Measurements from ENCODE around the gene PCDHGB6.
"Not testable (repeated sequence)": the region's sequence is repeated elsewhere in the genome, so short reads cannot be mapped to it uniquely, and the experiment has no call there.

PCDHGB6 gene

DNA sequence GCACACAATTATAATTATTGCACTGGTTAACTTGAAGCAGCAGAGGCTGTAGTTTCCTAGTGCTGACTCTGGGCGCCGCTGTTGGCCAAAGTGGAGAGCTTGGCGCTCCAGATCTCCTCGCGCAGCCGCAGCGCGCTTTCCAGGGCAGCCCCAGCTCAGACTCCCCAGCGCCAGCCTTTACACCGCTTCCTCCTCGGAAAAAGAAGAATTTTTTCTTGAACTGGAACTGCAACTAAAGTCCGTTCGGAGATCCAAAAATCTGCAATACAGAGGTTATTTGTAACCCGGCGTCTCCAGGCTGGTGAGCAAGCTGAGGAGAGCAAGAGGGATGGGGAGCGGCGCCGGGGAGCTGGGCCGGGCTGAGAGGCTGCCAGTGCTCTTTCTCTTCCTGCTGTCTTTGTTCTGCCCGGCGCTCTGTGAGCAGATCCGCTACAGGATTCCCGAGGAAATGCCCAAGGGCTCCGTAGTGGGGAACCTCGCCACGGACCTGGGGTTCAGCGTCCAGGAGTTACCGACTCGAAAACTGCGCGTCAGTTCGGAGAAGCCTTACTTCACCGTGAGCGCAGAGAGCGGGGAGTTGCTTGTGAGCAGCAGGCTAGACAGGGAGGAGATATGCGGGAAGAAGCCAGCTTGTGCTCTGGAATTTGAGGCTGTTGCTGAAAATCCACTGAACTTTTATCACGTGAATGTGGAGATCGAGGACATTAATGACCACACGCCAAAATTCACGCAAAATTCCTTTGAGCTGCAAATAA lies 20.1 kb upstream of the PCDHGB6 start, which contains the start of gene PCDHGB4:
TSS of gene PCDHGB4 (plus strand) at position 142 of the 755 bp plus-strand sequence. CDS start at position 329, 187 bp downstream.
- DNase-seq (ENCODE audit: extremely low spot score, insufficient read length, low read depth), result not testable (repeated sequence)
- FAIRE-seq, result peak; percentile 49

DNA sequence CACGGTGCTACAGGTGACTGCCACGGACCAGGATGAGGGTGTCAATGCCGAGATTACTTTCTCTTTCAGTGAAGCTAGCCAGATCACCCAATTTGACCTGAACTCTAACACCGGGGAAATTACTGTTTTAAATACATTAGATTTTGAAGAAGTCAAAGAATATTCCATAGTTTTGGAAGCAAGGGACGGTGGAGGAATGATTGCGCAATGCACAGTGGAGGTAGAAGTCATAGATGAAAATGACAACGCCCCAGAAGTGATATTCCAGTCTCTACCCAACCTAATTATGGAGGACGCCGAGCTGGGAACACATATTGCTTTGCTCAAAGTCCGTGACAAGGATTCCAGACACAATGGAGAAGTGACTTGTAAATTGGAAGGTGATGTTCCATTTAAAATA lies 19.2 kb upstream of the PCDHGB6 start:
- FAIRE-seq (no peak), DNase-seq (ENCODE audit: extremely low spot score, insufficient read length, low read depth) (no peak)

DNA sequence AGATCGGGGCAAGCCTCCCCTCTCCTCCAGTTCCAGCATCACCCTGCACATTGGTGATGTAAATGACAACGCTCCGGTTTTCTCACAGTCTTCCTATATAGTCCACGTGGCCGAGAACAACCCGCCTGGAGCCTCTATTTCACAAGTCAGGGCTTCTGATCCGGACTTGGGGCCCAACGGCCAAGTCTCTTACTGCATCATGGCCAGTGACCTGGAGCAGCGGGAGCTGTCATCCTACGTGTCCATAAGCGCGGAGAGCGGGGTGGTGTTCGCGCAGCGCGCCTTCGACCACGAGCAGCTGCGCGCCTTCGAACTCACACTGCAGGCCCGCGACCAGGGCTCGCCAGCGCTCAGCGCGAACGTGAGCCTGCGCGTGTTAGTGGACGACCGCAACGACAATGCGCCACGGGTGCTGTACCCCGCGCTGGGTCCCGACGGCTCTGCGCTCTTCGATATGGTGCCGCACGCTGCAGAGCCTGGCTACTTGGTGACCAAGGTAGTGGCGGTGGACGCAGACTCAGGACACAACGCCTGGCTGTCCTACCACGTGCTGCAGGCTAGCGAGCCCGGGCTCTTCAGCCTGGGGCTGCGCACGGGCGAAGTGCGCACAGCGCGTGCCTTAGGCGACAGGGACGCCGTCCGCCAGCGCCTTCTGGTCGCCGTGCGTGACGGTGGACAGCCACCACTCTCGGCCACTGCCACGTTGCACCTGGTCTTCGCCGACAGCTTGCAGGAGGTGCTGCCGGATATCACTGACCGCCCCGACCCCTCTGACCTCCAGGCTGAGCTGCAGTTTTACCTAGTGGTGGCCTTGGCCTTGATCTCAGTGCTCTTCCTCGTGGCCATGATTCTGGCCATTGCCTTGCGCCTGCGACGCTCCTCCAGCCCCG lies 18.4 kb upstream of the PCDHGB6 start:
- DNase-seq (ENCODE audit: extremely low spot score, insufficient read length, low read depth), result no peak
- FAIRE-seq, result no peak

DNA sequence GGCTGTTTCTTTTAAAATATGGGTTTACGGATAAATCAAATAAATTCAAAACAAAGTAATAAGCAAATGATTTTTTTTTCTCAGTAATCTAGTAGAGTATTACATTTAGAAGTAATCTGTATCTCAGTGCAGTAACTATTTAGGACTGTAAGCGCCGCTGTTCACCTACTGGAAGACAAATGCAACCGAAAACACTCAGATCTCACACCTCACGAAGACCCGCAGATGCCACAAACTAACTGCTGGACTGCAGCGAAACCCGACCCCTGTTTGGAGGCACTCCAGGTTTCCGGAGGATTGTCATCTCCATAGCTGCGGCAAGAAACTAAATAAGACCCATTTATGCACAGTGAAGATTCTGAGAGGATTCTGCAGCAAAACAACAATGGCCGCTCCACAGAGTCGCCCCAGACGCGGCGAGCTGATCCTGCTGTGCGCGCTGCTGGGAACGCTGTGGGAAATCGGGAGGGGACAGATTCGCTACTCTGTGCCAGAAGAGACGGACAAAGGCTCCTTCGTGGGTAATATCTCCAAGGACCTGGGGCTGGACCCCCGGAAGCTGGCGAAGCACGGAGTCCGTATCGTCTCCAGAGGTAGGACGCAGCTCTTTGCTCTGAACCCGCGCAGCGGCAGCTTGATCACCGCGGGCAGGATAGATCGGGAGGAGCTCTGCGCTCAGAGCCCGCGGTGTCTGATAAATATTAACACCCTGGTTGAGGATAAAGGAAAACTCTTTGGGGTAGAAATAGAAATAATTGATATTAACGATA lies 15.2 kb upstream of the PCDHGB6 start, which contains the start of gene PCDHGA8:
TSS of gene PCDHGA8 (plus strand) at position 205 of the 770 bp plus-strand sequence. CDS start at position 386, 181 bp downstream.
- FAIRE-seq (no peak), DNase-seq (ENCODE audit: extremely low spot score, insufficient read length, low read depth) (no peak)

DNA sequence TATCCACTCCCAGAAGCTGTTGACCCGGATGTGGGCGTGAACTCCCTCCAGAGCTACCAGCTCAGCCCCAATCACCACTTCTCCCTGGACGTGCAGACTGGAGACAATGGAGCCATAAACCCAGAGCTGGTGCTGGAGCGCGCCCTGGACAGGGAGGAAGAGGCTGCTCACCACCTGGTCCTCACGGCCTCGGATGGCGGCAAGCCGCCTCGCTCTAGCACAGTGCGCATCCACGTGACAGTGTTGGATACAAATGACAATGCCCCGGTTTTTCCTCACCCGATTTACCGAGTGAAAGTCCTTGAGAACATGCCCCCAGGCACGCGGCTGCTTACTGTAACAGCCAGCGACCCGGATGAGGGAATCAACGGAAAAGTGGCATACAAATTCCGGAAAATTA lies 14.6 kb upstream of the PCDHGB6 start:
- FAIRE-seq (no peak), DNase-seq (ENCODE audit: extremely low spot score, insufficient read length, low read depth) (no peak)

DNA sequence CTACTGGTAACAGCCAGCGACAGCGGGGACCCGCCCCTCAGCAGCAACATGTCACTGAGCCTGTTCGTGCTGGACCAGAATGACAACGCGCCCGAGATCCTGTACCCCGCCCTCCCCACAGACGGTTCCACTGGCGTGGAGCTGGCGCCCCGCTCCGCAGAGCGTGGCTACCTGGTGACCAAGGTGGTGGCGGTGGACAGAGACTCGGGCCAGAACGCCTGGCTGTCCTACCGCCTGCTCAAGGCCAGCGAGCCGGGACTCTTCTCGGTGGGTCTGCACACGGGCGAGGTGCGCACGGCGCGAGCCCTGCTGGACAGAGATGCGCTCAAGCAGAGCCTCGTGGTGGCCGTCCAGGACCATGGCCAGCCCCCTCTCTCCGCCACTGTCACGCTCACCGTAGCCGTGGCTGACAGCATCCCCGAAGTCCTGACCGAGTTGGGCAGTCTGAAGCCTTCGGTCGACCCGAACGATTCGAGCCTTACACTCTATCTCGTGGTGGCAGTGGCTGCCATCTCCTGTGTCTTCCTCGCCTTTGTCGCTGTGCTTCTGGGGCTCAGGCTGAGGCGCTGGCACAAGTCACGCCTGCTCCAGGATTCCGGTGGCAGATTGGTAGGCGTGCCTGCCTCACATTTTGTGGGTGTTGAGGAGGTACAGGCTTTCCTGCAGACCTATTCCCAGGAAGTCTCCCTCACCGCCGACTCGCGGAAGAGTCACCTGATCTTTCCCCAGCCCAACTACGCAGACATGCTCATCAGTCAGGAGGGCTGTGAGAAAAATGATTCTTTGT lies 13.2 kb upstream of the PCDHGB6 start:
- FAIRE-seq; DNase-seq (ENCODE audit: extremely low spot score, insufficient read length, low read depth): not testable (repeated sequence)

DNA sequence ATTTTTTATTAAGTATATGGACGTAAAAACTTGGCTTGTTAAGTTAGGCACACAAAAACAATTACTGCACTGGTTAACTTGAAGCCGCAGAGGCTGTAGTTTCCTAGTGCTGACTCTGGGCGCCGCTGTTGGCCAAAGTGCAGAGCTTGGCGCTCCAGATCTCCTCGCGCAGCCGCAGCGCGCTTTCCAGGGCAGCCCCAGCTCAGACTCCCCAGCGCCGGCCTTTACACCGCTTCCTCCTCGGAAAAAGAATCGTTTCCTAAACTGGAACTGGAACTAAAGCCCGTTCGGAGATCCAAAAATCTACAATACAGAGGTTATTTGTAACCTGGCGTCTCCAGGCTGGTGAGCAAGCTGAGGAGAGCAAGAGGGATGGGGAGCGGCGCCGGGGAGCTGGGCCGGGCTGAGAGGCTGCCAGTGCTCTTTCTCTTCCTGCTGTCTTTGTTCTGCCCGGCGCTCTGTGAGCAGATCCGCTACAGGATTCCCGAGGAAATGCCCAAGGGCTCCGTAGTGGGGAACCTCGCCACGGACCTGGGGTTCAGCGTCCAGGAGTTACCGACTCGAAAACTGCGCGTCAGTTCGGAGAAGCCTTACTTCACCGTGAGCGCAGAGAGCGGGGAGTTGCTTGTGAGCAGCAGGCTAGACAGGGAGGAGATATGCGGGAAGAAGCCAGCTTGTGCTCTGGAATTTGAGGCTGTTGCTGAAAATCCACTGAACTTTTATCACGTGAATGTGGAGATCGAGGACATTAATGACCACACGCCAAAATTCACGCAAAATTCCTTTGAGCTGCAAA lies 9.9 kb upstream of the PCDHGB6 start, which contains the start of gene PCDHGB5:
TSS of gene PCDHGB5 (plus strand) at position 192 of the 796 bp plus-strand sequence. CDS start at position 373, 181 bp downstream.
- DNase-seq (ENCODE audit: extremely low spot score, insufficient read length, low read depth); FAIRE-seq: not testable (repeated sequence)

DNA sequence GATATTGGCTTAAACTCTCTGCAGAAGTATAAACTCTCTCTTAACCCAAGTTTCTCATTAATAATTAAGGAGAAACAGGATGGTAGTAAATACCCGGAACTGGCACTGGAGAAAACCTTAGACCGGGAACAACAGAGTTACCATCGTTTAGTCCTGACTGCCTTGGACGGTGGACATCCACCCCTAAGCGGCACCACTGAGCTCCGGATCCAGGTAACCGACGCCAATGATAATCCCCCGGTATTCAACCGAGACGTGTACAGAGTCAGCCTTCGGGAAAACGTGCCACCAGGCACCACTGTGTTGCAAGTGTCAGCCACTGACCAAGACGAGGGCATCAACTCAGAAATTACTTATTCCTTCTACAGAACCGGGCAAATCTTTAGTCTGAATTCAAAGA lies 9.2 kb upstream of the PCDHGB6 start:
- FAIRE-seq (no peak), DNase-seq (ENCODE audit: extremely low spot score, insufficient read length, low read depth) (no peak)

DNA sequence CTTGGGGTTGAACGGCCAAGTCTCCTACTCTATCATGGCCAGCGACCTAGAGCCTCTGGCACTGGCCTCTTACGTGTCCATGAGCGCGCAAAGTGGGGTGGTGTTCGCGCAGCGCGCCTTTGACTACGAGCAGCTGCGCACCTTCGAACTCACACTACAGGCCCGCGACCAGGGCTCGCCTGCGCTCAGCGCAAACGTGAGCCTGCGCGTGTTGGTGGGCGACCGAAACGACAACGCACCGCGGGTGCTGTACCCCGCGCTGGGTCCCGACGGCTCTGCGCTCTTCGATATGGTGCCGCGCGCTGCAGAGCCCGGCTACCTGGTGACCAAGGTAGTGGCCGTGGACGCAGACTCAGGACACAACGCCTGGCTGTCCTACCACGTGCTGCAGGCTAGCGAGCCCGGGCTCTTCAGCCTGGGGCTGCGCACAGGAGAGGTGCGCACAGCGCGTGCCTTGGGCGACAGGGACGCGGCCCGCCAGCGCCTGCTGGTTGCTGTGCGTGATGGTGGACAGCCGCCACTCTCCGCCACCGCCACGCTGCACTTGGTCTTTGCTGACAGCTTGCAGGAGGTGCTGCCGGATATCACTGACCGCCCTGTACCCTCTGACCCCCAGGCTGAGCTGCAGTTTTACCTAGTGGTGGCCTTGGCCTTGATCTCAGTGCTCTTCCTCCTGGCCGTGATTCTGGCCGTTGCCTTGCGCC lies 8.1 kb upstream of the PCDHGB6 start:
- no peak for FAIRE-seq

DNA sequence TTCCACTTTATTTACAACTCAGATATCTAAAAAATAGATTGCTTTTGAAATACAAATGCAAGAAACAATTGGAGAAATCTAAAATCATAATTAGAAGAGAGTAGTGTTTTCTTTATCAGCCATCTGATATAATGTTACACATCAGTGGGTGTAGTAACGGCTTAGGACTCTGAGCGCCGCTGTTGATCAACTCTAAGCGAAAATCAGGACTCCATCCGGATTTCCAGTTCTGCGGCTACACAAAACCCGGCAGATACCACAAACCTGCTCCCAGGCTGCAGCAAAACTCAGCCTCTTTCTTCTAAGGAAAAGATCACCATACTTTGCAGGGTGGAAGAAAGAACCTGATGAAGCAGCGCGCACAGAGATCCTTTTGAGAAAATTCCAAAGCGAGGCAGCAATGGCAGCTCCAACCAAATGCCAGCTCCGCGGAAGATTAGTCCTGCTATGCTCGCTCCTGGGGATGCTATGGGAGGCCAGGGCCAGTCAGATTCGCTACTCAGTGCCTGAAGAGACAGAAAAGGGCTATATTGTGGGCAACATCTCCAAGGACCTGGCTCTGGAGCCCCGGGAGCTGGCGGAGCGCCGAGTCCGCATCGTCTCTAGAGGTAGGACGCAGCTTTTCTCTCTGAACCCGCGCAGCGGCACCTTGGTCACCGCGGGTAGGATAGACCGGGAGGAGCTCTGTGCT lies 5.1 kb upstream of the PCDHGB6 start, which contains the start of gene PCDHGA9:
TSS of gene PCDHGA9 (plus strand) at position 226 of the 691 bp plus-strand sequence. CDS start at position 401, 175 bp downstream.
- FAIRE-seq (no peak), DNase-seq (ENCODE audit: extremely low spot score, insufficient read length, low read depth) (no peak)

More for the DNA sequence above, 8.1 kb upstream of the PCDHGB6 start:
- no peak for DNase-seq (ENCODE audit: extremely low spot score, insufficient read length, low read depth)

DNA sequence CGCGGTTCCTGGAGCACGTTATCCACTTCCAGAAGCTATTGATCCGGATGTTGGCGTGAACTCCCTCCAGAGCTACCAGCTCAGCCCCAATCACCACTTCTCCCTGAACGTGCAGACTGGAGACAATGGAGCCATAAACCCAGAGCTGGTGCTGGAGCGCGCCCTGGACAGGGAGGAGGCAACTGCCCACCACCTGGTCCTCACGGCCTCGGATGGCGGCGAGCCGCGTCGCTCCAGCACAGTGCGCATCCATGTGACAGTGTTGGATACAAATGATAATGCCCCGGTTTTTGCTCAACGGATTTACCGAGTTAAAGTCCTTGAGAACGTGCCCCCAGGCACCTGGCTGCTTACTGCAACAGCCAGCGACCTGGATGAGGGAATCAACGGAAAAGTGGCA lies 4.4 kb upstream of the PCDHGB6 start:
- no peak for FAIRE-seq
- DNase-seq (ENCODE audit: extremely low spot score, insufficient read length, low read depth), result no peak

DNA sequence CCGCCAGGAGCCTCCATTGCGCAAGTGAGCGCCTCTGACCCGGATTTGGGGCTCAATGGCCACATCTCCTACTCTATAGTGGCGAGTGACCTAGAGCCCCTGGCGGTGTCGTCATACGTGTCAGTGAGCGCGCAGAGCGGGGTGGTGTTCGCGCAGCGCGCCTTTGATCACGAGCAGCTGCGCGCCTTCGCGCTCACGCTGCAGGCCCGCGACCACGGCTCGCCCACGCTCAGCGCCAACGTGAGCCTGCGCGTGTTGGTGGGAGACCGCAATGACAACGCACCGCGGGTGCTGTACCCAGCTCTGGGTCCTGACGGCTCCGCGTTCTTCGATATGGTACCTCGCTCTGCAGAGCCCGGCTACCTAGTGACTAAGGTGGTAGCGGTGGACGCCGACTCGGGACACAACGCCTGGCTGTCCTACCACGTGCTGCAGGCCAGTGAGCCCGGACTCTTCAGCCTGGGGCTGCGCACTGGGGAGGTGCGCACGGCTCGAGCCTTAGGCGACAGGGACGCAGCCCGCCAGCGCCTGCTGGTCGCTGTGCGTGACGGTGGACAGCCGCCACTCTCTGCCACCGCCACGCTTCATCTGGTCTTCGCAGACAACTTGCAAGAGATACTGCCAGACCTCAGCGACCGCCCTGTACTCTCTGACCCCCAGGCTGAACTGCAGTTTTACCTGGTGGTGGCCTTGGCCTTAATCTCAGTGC lies 1.9 kb downstream of the PCDHGB6 start:
- no peak for DNase-seq (ENCODE audit: extremely low spot score, insufficient read length, low read depth)
- FAIRE-seq, result no peak

DNA sequence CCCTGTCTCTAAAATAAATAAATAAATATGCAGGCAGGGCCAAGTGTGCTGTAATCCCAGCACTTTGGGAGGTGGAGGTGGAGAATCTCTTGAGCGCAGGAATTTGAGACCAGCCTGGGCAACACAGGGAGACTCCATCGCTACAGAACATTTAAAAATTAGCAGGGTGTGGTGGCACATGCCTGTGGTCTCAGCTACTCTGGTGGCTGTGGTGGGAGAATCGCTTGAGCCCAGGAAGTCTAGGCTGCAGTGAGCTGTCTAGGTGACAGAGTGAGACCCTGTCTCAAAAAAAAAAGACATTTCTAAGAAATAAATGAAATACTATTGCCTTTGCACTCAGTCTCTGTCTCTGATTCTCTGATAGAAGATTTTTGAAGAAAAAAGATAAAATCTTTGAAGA lies 3.8 kb downstream of the PCDHGB6 start:
- no peak for DNase-seq (ENCODE audit: extremely low spot score, insufficient read length, low read depth)
- no peak for FAIRE-seq

DNA sequence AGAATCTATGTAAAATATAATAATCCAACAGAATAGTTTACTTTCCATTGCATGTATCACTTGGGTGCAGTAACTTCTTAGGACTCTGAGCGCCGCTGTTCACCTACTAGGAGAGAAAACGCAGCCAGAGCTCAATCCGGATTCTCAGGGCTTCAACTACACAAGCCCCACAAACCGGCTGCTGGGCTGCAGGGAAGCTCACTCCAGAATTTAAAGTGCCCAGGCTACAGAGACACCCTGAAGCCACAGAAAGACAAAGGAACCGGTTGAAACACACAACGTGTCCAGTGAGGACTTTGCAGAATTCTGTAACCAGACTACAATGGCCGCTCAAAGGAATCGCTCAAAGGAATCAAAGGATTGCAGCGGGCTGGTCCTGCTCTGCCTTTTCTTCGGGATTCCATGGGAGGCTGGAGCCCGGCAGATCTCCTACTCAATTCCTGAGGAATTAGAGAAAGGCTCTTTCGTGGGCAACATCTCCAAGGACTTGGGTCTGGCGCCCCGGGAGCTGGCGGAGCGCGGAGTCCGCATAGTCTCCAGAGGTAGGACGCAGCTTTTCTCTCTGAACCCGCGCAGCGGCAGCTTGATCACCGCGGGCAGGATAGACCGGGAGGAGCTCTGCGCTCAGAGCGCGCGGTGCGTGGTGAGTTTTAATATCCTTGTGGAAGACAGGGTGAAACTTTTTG lies 5.2 kb downstream of the PCDHGB6 start, which contains the start of gene PCDHGA10:
TSS of gene PCDHGA10 (plus strand) at position 134 of the 686 bp plus-strand sequence. CDS start at position 323, 189 bp downstream.
- FAIRE-seq (no peak), DNase-seq (ENCODE audit: extremely low spot score, insufficient read length, low read depth) (peak; percentile 23)

DNA sequence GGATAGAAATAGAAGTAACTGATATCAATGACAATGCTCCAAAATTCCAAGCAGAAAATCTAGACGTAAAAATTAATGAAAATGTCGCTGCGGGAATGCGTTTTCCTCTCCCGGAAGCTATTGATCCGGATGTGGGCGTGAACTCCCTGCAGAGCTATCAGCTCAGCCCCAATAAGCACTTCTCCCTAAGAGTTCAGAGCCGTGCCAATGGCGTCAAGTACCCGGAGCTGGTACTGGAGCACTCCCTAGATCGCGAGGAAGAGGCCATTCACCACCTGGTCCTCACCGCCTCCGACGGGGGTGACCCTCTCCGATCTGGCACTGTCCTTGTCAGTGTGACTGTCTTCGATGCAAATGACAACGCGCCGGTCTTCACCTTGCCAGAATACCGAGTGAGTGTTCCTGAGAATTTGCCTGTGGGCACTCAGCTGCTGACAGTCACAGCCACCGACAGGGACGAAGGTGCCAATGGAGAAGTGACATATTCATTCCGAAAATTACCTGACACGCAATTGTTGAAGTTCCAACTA lies 5.8 kb downstream of the PCDHGB6 start:
- DNase-seq (ENCODE audit: extremely low spot score, insufficient read length, low read depth), result no peak
- no peak for FAIRE-seq
